Heart left ventricle (tissue), 16 donors: Measurements from ENCODE around the gene GDNF. TPM values are rescaled to one million over a fixed set of nuclear protein-coding genes. Genes with fewer than 3 reads are reported as not detected.

Source experiments
- ATAC-seq, 4 donors: fragments of 200-7000 bp; cut with Tn5 transposase; one replicate each; pipeline ENCODE4 v1.9.1; 2020 to 2022; ENCODE audit warnings: moderate library complexity in 4 of 4, mild to moderate bottlenecking in 3 of 4, moderate number of reproducible peaks in 1 of 4
- DNase-seq, 5 donors: peaks; one replicate each; pipeline ENCODE4 v3.0.0-alpha.2; 2020
- H3K27ac ChIP-seq, 12 donors: fragments of 200-600 bp; sonication (generic) in 4 of 12; one replicate each; pipeline versions ENCODE4 v1.5.0 to v1.8.0; 2016 to 2022; ENCODE audit warnings: mild to moderate bottlenecking in 2 of 12
- H3K27me3 ChIP-seq, 9 donors: fragments of 200-600 bp; sonication (generic) in 2 of 9; one replicate each; pipeline versions ENCODE4 v1.5.1 to v1.8.0; 2016 to 2022; ENCODE audit warnings: mild to moderate bottlenecking in 3 of 9
- H3K36me3 ChIP-seq, 9 donors: fragments of 200-600 bp; sonication (generic) in 2 of 9; one replicate each; pipeline versions ENCODE4 v1.5.0 to v1.8.0; 2018 to 2022; ENCODE audit warnings: mild to moderate bottlenecking in 2 of 9
- H3K4me1 ChIP-seq, 12 donors: fragments of 200-600 bp; sonication (generic) in 4 of 12; one replicate each; pipeline versions ENCODE4 v1.5.0 to v1.8.0; 2016 to 2022; ENCODE audit warnings: mild to moderate bottlenecking in 3 of 12
- H3K4me3 ChIP-seq, 12 donors: fragments of 200-600 bp; sonication (generic) in 4 of 12; one replicate each; pipeline versions ENCODE4 v1.5.0 to v1.8.0; 2017 to 2022; ENCODE audit warnings: mild to moderate bottlenecking in 9 of 12, moderate library complexity in 4 of 12
- H3K9me3 ChIP-seq, 12 donors: fragments of 200-600 bp; sonication (generic) in 4 of 12; one replicate each; pipeline versions ENCODE4 v1.5.0 to v1.8.0; 2016 to 2022; ENCODE audit warnings: mild to moderate bottlenecking in 1 of 12
- POLR2A ChIP-seq, 2 donors: fragments of 450-650 bp; IDR thresholded peaks; one replicate each; pipeline ENCODE4 v1.6.1; 2017; ENCODE audit warnings: antibody characterized with exemption in 2 of 2, mild to moderate bottlenecking in 2 of 2, moderate library complexity in 2 of 2
- WGBS, 4 donors: extraction: QIAGEN DNeasy Blood & Tissue Kit in 2 of 4; methylation state at CpG; one replicate each; pipeline versions ENCODE4 v1.1.5 to v1.1.7; 2013 to 2018; 5-methylcytosine and 5-hydroxymethylcytosine counted together
- intact Hi-C, 10 donors: fragments of 100-400 bp; cut with DNase I; formaldehyde crosslinking; loops; one replicate each; pipeline versions ENCODE4 v1.11.1 to v1.14.2; 2022
- polyA plus RNA-seq, 2 donors: library from polyadenylated mRNA; stranded (reverse); fragments of 200-250 nt; gene quantifications; one replicate each; pipeline ENCODE4 v1.2.3, GENCODE V29; 2013
- total RNA-seq, 9 donors: library from RNA; depleted of rRNA in 2 of 9; stranded (reverse); fragments of >200 nt in 2 of 9; fragmentation: NEBNext Ultra II Directional in 3 of 9; extraction: Animal tissue kit (Norgen Biotek cat#: 25700) in 3 of 9; gene quantifications; one replicate each; pipeline versions ENCODE4 v1.1.0 to v1.2.4, GENCODE V29; 2016 to 2023
- TF ChIP-seq, protein P1 (sequence below), 12 donors: fragments of 200-600 bp; sonication (generic) in 4 of 12; IDR thresholded peaks; one replicate each; pipeline versions ENCODE4 v1.5.0 to v1.8.0; 2018 to 2022; ENCODE audit warnings: antibody characterized with exemption in 12 of 12, mild to moderate bottlenecking in 5 of 12
- donor health status: ischemic (EF 13 %, LVEDD 7.1; RV severe dilation, severe dysfunction).
- donor health status: healthy with polysubstance abuse.
- donor health status: DM: no; HTN: yes; CAD: no.
- donor health status: DM: no; HTN: no; CAD: no.
- donor health status: ischemic (EF 25% LVEDD 6.9; RV normal size, moderate dysfunction).
- donor health status: ischemic (EF 25% LVEDD 5.7; RV mildly dilated, moderate dysfunction).
- donor health status: healthy.
- donor health status: DM: yes; HTN: yes; CAD: no.
- donor health status: ischemic (EF 35%, LVEDD 5.7; RV mildly dilated, moderate dysfunction).
- donor health status: nonischemic (EF 11% LVEDD 7.7; RV severe dilation, severe dysfunction).
- donor health status: DM: yes; HTN: yes; CAD: no.
- donor health status: PGD.
- donor health status: ischemic (EF 29% LVEDD 5.4; RV normal size, mild dysfunction).
- donor health status: nonischemic (EF 23%, LVEDD 6.1; RV moderate dilation, normal function).

Gene GDNF
- total and polyA plus RNA-seq, 11 donors, result 0.03 to 0.36 (median 0.09) TPM; not detected in 4

DNA sequence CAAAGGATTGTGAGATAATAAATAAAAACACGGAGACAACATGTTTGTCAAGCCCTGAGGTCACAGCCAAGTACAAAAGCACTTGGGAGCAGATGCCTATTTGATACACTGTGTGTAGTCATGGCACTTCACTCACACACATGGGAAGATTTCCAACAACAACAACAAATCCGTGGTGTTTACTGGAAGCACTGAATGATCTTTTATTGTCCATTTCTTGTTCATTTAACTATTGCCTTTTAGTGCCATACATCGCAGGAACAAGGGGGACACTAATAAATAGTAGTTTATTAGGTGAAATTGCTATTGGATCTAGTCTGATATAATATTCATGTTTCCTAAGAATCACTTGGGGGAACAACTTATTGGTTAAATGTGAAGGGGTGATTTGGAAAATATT lies 20.4 kb upstream of the GDNF start:
- no peaks in the 10 kb centered on the region for H3K36me3 ChIP-seq
- no peak overlapping the region for H3K4me3 ChIP-seq
- 43 to 53% (median 47%) methylated on average over 3 of the region's 3 CpGs for WGBS, 4 donors
- H3K27me3 ChIP-seq, result peaks cover 0 to 11% (median 0%) of the 10 kb centered on the region in 9 donors
- TF ChIP-seq POLR2A (IDR thresholded peaks at IDR 0.05), result no peak
- TF ChIP-seq, protein P1, sequence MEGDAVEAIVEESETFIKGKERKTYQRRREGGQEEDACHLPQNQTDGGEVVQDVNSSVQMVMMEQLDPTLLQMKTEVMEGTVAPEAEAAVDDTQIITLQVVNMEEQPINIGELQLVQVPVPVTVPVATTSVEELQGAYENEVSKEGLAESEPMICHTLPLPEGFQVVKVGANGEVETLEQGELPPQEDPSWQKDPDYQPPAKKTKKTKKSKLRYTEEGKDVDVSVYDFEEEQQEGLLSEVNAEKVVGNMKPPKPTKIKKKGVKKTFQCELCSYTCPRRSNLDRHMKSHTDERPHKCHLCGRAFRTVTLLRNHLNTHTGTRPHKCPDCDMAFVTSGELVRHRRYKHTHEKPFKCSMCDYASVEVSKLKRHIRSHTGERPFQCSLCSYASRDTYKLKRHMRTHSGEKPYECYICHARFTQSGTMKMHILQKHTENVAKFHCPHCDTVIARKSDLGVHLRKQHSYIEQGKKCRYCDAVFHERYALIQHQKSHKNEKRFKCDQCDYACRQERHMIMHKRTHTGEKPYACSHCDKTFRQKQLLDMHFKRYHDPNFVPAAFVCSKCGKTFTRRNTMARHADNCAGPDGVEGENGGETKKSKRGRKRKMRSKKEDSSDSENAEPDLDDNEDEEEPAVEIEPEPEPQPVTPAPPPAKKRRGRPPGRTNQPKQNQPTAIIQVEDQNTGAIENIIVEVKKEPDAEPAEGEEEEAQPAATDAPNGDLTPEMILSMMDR (IDR thresholded peaks at IDR 0.05), result no peak
- no peak overlapping the region for H3K27ac ChIP-seq
- ATAC-seq, result no peak
- no peak for DNase-seq
- H3K9me3 ChIP-seq, result peaks cover 0 to under 1% (median 0%) of the 10 kb centered on the region in 12 donors
- H3K4me1 ChIP-seq, result no peaks in the 10 kb centered on the region
- intact Hi-C loops, result no loop called here

DNA sequence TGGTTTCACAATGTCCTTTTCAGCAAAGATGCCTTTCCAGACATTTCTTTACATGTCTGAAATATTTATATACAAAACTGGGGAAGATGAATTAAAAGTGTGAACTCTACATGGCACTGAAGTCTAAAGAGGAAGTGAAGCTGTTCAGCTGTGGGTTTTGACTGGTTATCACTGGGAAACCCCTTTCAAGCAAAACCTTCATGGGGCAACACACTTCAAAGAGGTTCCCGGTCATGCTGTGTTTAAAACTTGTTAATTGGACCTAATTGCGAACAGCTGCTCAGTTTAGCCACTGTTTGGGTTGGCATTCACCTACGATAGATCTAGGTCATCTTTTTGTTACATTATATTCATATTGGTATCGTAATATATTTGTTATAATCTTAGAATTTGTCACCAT lies 20.0 kb upstream of the GDNF start:
- no peaks in the 10 kb centered on the region for H3K36me3 ChIP-seq
- TF ChIP-seq, protein P1 (IDR thresholded peaks at IDR 0.05), result no peak
- no peak for TF ChIP-seq POLR2A (IDR thresholded peaks at IDR 0.05)
- intact Hi-C loops, result no loop called here
- no peaks in the 10 kb centered on the region for H3K4me1 ChIP-seq
- ATAC-seq (no peak), DNase-seq (no peak)
- H3K4me3 ChIP-seq, result no peak overlapping the region
- 67 to 79% (median 71%) methylated on average over 4 of the region's 4 CpGs for WGBS, 4 donors
- no peak overlapping the region for H3K27ac ChIP-seq
- peaks cover 0 to 5% (median 0%) of the 10 kb centered on the region in 12 donors for H3K9me3 ChIP-seq
- peaks cover 0 to 8% (median 0%) of the 10 kb centered on the region in 9 donors for H3K27me3 ChIP-seq

DNA sequence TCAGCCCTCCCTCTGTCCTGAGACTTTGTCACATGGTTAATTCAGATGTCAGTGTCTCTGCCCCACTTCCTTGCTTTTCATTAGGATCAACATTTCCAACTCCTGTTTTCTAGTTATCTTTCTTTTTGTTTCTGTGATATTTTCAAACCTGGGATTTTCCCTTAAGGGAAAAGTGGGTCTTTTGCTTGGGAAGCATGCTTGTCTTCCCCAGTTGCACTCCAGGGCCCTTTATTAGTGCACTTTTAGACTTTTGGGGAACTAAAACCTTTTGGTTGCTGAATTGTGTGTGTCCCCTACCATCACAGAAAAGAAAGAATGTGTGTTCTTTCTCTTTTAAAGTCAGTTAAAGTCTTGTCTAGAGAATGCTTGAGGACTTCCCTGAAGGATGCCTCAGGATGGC lies 18.4 kb upstream of the GDNF start:
- no peak for TF ChIP-seq POLR2A (IDR thresholded peaks at IDR 0.05)
- TF ChIP-seq, protein P1 (IDR thresholded peaks at IDR 0.05), result no peak
- Histone ChIP-seq H3K4me3 (no peak overlapping the region), H3K27me3 (peaks cover 0 to 3% (median 0%) of the 10 kb centered on the region in 9 donors), H3K36me3 (no peaks in the 10 kb centered on the region), H3K4me1 (no peaks in the 10 kb centered on the region), H3K27ac (no peak overlapping the region), H3K9me3 (peaks cover 0 to 7% (median 0%) of the 10 kb centered on the region in 12 donors)
- no peak for DNase-seq
- ATAC-seq, result no peak
- intact Hi-C loops, result no loop called here

DNA sequence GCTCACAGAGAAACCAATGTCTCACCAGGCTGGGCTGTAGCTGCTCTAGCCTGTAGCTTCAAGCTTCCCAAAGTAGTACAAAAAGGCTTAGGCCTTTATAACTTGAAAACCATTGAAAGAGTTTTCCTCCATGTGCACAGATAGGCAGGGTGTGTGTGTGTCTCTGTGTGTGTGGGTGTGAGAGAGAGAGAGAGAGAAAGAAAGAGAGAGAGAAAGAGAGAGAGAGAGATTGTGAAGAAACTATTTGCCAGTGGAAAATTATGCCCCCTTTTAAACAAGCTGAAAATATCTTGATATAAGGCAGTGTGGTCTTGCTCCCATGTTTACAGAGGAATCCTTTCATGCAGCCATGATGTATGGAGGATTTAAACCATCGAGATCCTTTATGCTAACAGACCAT lies 17.9 kb upstream of the GDNF start:
- Histone ChIP-seq H3K36me3 (no peaks in the 10 kb centered on the region), H3K27me3 (peaks cover 0 to 3% (median 0%) of the 10 kb centered on the region in 9 donors), H3K4me1 (no peaks in the 10 kb centered on the region), H3K9me3 (peaks cover 0 to 7% (median 0%) of the 10 kb centered on the region in 12 donors), H3K4me3 (no peak overlapping the region), H3K27ac (no peak overlapping the region)
- ATAC-seq, result no peak
- no peak for TF ChIP-seq POLR2A (IDR thresholded peaks at IDR 0.05)
- TF ChIP-seq, protein P1 (IDR thresholded peaks at IDR 0.05), result no peak
- intact Hi-C loops, result no loop called here
- 65 to 93% (median 80%) methylated on average over 1 of the region's 1 CpG for WGBS, 4 donors
- DNase-seq, result no peak
